Measurements from ENCODE around the gene REXO4. TPM values are rescaled to one million over a fixed set of nuclear protein-coding genes. Genes with fewer than 3 reads are reported as not detected.

The REXO4 gene
- total and polyA plus RNA-seq, 2 of the 8 experiments (the other 6 are each of a cell fraction or from before 2014, with no cell fraction given): 19.1 to 38.3 TPM

GRCh38 chr9:133367221-133367620 is 50.6 kb downstream of the REXO4 start:
- CTCF ChIA-PET (ENCODE audit: partially characterized antibody): interaction anchor here (1.0 to 10.1 kb wide), 5 partner anchors 10 to 92 kb away, joined by 3 to 90 read pairs (median 3); partner anchors contain the start of genes SURF1 and SURF2

More at GRCh38 chr9:133367221-133367620, 50.6 kb downstream of the REXO4 start:
- H3K23ac ChIP-seq (ENCODE audit: insufficient read length): no peak overlapping the region
- H3K56ac ChIP-seq (replicated peaks; ENCODE audit: insufficient read length, low read depth, low read length): no peak overlapping the region
- no peak overlapping the region for H2AK5ac ChIP-seq (ENCODE audit: low read depth, low read length)
- H3K27me3 ChIP-seq (replicated peaks in 1 of 4; ENCODE audit: control insufficient read depth in 3 of 4, extremely low read depth in 1 of 4, insufficient read depth in 3 of 4, low read length in 3 of 4): no peaks in the 10 kb centered on the region
- H3K4me1 ChIP-seq (replicated peaks in 1 of 4; ENCODE audit: control insufficient read depth in 3 of 4, insufficient read depth in 4 of 4, low read length in 3 of 4): no peaks in the 10 kb centered on the region; a peak in 1 of 7 replicates
- no peak overlapping the region for H3K27ac ChIP-seq (ENCODE audit: low read depth, low read length)
- peaks cover 43 to 59% of the 10 kb centered on the region in 2 experiments for H4K20me1 ChIP-seq (replicated peaks in 1 of 2; ENCODE audit: control insufficient read depth in 1 of 2, insufficient read depth in 2 of 2, low read length in 2 of 2)
- no peak overlapping the region for H2BK20ac ChIP-seq (ENCODE audit: low read length)
- H3K4me2 ChIP-seq (ENCODE audit: insufficient read depth in 1 of 2, low read depth in 2 of 2, low read length in 2 of 2): no peak overlapping the region
- H3K18ac ChIP-seq (ENCODE audit: extremely low read depth, low read length): no peak overlapping the region
- H3K4me3 ChIP-seq (ENCODE audit: extremely low read depth in 1 of 4, insufficient read depth in 2 of 4, low read depth in 3 of 4, low read length in 4 of 4): no peak overlapping the region
- no peak overlapping the region for H4K8ac ChIP-seq (ENCODE audit: extremely low read depth, insufficient read depth, low read length)
- H3K79me2 ChIP-seq (ENCODE audit: control insufficient read depth in 1 of 2, insufficient read depth in 2 of 2, low read length in 2 of 2): peaks cover 11 to 58% of the 10 kb centered on the region in 2 experiments; a peak in 3 of 4 replicates
- FAIRE-seq: no peak
- H3K4ac ChIP-seq (replicated peaks; ENCODE audit: insufficient read length, low read depth, low read length): no peak overlapping the region
- 96% methylated on average over 16 of the region's 22 CpGs; no CpG with 5 or more reads in 1 of the 2 experiments for WGBS, 2 experiments (ENCODE audit: extremely low coverage in 1 of 2, insufficient coverage in 1 of 2, insufficient read length in 1 of 2, insufficient replicate concordance in 2 of 2, low coverage in 1 of 2, low lambda C conversion rate in 2 of 2, missing lambda C conversion rate in 1 of 2)
- peaks cover 13 to 48% (median 40%) of the 10 kb centered on the region in 4 experiments for H3K36me3 ChIP-seq (ENCODE audit: control insufficient read depth in 2 of 4, insufficient read depth in 4 of 4, low read length in 3 of 4)
- no peaks in the 10 kb centered on the region for H3K9me3 ChIP-seq (ENCODE audit: insufficient read depth in 2 of 2, low read depth in 1 of 2, low read length in 1 of 2)
- H3K9ac ChIP-seq (replicated peaks in 1 of 4; ENCODE audit: extremely low read depth in 1 of 4, low read depth in 3 of 4, low read length in 3 of 4): no peak overlapping the region
- no peak overlapping the region for H3K14ac ChIP-seq (ENCODE audit: insufficient read length)
- H2BK120ac ChIP-seq (replicated peaks; ENCODE audit: low read depth, low read length): no peak overlapping the region
- no peak overlapping the region for H4K91ac ChIP-seq (replicated peaks; ENCODE audit: insufficient read length, low read length)
- no peak overlapping the region for H2BK5ac ChIP-seq (ENCODE audit: low read depth, low read length)
- H2BK15ac ChIP-seq (ENCODE audit: low read length): no peak overlapping the region
- no peak overlapping the region for H4K5ac ChIP-seq (ENCODE audit: insufficient read length, low read depth, low read length)
- POLR2A ChIA-PET (ENCODE audit: partially characterized antibody): interaction anchor here (0.6 to 19.9 kb wide), 6 partner anchors 10 to 337 kb away, joined by 3 to 461 read pairs (median 3); partner anchors contain the start of genes GTF3C5, MED22, RPL7A and STKLD1
- peaks cover 37% of the 10 kb centered on the region for H3K79me1 ChIP-seq (ENCODE audit: low read depth, low read length)
- no peak for DNase-seq (ENCODE audit: low read depth in 1 of 2, low spot score in 2 of 2)
- no peak overlapping the region for H2BK12ac ChIP-seq (ENCODE audit: low read depth, low read length)
- no peaks in the 10 kb centered on the region for H3K23me2 ChIP-seq (ENCODE audit: low read depth, low read length)
- no peak overlapping the region for H2AFZ ChIP-seq (ENCODE audit: low read length)
- TF ChIP-seq SP4 (IDR thresholded peaks at IDR 0.05; ENCODE audit: low read length): no peak
- TF ChIP-seq MAFK (IDR thresholded peaks at IDR 0.05; ENCODE audit: low read depth, low read length): no peak

All from H1 (cell line).